CD8-positive, alpha-beta memory T cell (primary cell): ENCODE data around the gene SETD5. TPM values are rescaled to one million over a fixed set of nuclear protein-coding genes. Genes with fewer than 3 reads are reported as not detected.

Source experiments
- CTCF ChIA-PET: fragments of 350-600 bp; sonication (Branson Sonifier 250); formaldehyde crosslinking; loops from one replicate; lab custom pipeline; 2021; ENCODE audit warnings: antibody characterized with exemption; lab: Charles Lee
- POLR2A ChIA-PET: fragments of 350-600 bp; sonication (Branson Sonifier 250); formaldehyde crosslinking; loops from one replicate; lab custom pipeline; 2021; ENCODE audit warnings: antibody characterized with exemption; lab: Charles Lee
- DNase-seq, 5 donors: peaks; one replicate each; pipeline versions ENCODE4 v3.0.0 to v3.0.0-alpha.2; 2020 to 2022; ENCODE audit warnings: mixed read lengths in 1 of 5
- H3K27ac ChIP-seq: one replicate; pipeline ENCODE4 v1.7.0; 2013; ENCODE audit warnings: low read depth, mild to moderate bottlenecking, low read length, moderate library complexity
- H3K27me3 ChIP-seq: 2 replicates; pipeline ENCODE4 v1.7.0; 2013; ENCODE audit warnings: low read length, mild to moderate bottlenecking; ENCODE audit not compliant: insufficient read depth, poor library complexity, severe bottlenecking
- H3K36me3 ChIP-seq: 2 replicates; pipeline ENCODE4 v1.7.0; 2013; ENCODE audit warnings: mild to moderate bottlenecking, low read length, moderate library complexity; ENCODE audit not compliant: insufficient read depth
- H3K4me1 ChIP-seq: 2 replicates; pipeline ENCODE4 v1.7.0; 2013; ENCODE audit warnings: mild to moderate bottlenecking, low read length, moderate library complexity; ENCODE audit not compliant: insufficient read depth
- H3K4me3 ChIP-seq: 2 replicates; pipeline ENCODE4 v1.7.0; 2013; ENCODE audit warnings: mild to moderate bottlenecking, low read length
- H3K9me3 ChIP-seq: 2 replicates; pipeline ENCODE4 v1.7.0; 2013; ENCODE audit warnings: mild to moderate bottlenecking, low read length
- H3K27ac Mint-ChIP-seq, 8 donors: one replicate each; pipeline ENCODE4 v1.8.0; 2020 to 2021; ENCODE audit warnings: mixed read lengths in 8 of 8, mild to moderate bottlenecking in 6 of 8, inconsistent platforms in 3 of 8, moderate library complexity in 3 of 8
- H3K27me3 Mint-ChIP-seq, 2 donors: one replicate each; pipeline ENCODE4 v1.8.0; 2020 to 2021; ENCODE audit warnings: mixed read lengths in 2 of 2, mild to moderate bottlenecking in 1 of 2, moderate library complexity in 1 of 2
- H3K36me3 Mint-ChIP-seq, 3 donors: one replicate each; pipeline ENCODE4 v1.8.0; 2020 to 2021; ENCODE audit warnings: mixed read lengths in 3 of 3, inconsistent platforms in 1 of 3, mild to moderate bottlenecking in 1 of 3
- H3K4me1 Mint-ChIP-seq, 3 donors: one replicate each; pipeline ENCODE4 v1.8.0; 2020 to 2021; ENCODE audit warnings: mixed read lengths in 3 of 3, inconsistent platforms in 1 of 3, mild to moderate bottlenecking in 1 of 3
- H3K4me3 Mint-ChIP-seq, 7 donors: one replicate each; pipeline ENCODE4 v1.8.0; 2020 to 2021; ENCODE audit warnings: mixed read lengths in 7 of 7, mild to moderate bottlenecking in 6 of 7, moderate library complexity in 4 of 7, inconsistent platforms in 2 of 7
- H3K9me3 Mint-ChIP-seq, 5 donors: one replicate each; pipeline ENCODE4 v1.8.0; 2020 to 2022; ENCODE audit warnings: mixed read lengths in 5 of 5, mild to moderate bottlenecking in 3 of 5, moderate library complexity in 2 of 5, inconsistent platforms in 1 of 5
- polyA plus RNA-seq: library from polyadenylated mRNA; unstranded; fragments of 300-500 nt; fragmentation: Illumina TruSeq; gene quantifications from one replicate; pipeline ENCODE4 v1.2.3, GENCODE V29; 2021
- total RNA-seq, 2 experiments: library from RNA; stranded (reverse); gene quantifications; one replicate each; pipeline ENCODE4 v1.2.3, GENCODE V29; 2021

The SETD5 gene
- total and polyA plus RNA-seq, 3 experiments from 2014 or later: 40.0 to 97.2 (median 89.8) TPM

DNA sequence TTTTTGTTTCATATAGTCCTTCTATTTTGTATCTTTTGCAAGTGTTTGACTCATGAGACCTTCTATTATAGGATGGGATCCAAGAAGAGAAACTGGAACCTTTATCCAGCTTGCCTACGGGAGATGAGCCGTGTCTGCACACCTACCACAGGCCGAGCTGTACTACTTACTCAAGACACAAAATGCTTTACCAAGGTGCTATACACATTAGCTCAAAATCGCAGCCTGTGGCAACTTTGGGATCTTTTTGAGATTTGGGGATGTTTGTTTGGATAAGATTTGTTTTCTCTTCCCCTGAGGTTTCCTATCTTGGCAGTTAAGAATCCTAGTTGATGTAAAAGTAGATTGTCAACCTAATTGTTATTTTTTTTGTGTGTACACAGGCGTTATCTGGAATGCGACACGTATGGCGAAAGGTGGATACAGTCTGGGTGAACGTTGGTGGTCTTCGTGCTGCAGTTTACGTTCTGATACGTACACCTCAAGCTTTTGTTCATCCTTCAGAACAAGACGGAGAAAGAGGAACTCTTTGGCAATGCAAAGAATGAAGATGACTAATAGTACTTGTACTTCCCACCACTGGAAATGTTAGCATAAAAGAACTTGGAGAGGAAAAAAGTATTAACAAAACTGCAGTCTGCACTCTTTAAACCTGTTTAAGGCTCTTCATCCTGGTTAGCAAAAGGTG lies 13.1 kb upstream of the SETD5 start:
- no peaks in the 10 kb centered on the region for H3K27me3 ChIP-seq
- Mint-ChIP-seq H3K27ac (peak overlapping the region in 6 of 8 donors; percentile 3 to 70 (median 52)), H3K27me3 (peaks cover 0 to 3% of the 10 kb centered on the region in 2 donors), H3K4me1 (peaks cover 17 to 35% (median 31%) of the 10 kb centered on the region in 3 donors), H3K36me3 (peaks cover 0 to 87% (median 15%) of the 10 kb centered on the region in 3 donors), H3K9me3 (no peaks in the 10 kb centered on the region), H3K4me3 (no peak overlapping the region)
- H3K9me3 ChIP-seq: no peaks in the 10 kb centered on the region
- CTCF ChIA-PET: interaction anchor here (1.6 kb wide), 1 partner anchor 8 kb away, joined by 4 read pairs; no protein-coding TSS in a partner anchor
- H3K36me3 ChIP-seq: peaks cover 54% of the 10 kb centered on the region
- POLR2A ChIA-PET: interaction anchor here (1.6 kb wide), 1 partner anchor 21 kb away, joined by 5 read pairs; the partner anchor contains the start of gene THUMPD3
- no peak for DNase-seq
- H3K27ac ChIP-seq: no peak overlapping the region
- no peaks in the 10 kb centered on the region for H3K4me1 ChIP-seq
- H3K4me3 ChIP-seq: no peak overlapping the region

GRCh38 chr3:9385187-9386077 lies 12.0 kb upstream of the SETD5 start:
- Histone ChIP-seq H3K4me3 (no peak overlapping the region), H3K4me1 (no peaks in the 10 kb centered on the region), H3K9me3 (no peaks in the 10 kb centered on the region), H3K36me3 (peaks cover 54% of the 10 kb centered on the region), H3K27me3 (no peaks in the 10 kb centered on the region), H3K27ac (no peak overlapping the region)
- Mint-ChIP-seq H3K4me3 (no peak overlapping the region), H3K27me3 (no peaks in the 10 kb centered on the region), H3K27ac (peak overlapping the region in 6 of 8 donors; percentile 42 to 77 (median 62)), H3K9me3 (no peaks in the 10 kb centered on the region), H3K36me3 (peaks cover 3 to 86% (median 15%) of the 10 kb centered on the region in 3 donors), H3K4me1 (peaks cover 18 to 37% (median 29%) of the 10 kb centered on the region in 3 donors)
- CTCF ChIA-PET: interaction anchor here (0.8 to 1.3 kb wide), 2 partner anchors 11 to 22 kb away, joined by 3 to 4 read pairs; partner anchors contain the start of gene THUMPD3
- DNase-seq: no peak
- POLR2A ChIA-PET: interaction anchor here (0.5 to 1.6 kb wide), 2 partner anchors 8 to 22 kb away, joined by 3 to 5 read pairs; partner anchors contain the start of gene THUMPD3

- H3K4me3 ChIP-seq: no peak overlapping the region
- Mint-ChIP-seq H3K9me3 (no peaks in the 10 kb centered on the region), H3K4me3 (no peak overlapping the region), H3K4me1 (peaks cover 23 to 43% (median 33%) of the 10 kb centered on the region in 3 donors), H3K27me3 (no peaks in the 10 kb centered on the region), H3K36me3 (peaks cover 8 to 88% (median 16%) of the 10 kb centered on the region in 3 donors), H3K27ac (peak overlapping the region in 6 of 8 donors; percentile 8 to 77 (median 62))
- DNase-seq: no peak
- H3K9me3 ChIP-seq: no peaks in the 10 kb centered on the region
- peaks cover 1% of the 10 kb centered on the region for H3K4me1 ChIP-seq
- ChIA-PET POLR2A (no interaction called here), CTCF (interaction anchor here (1.3 kb wide), 1 partner anchor 11 kb away, joined by 4 read pairs; no protein-coding TSS in a partner anchor)
- no peak overlapping the region for H3K27ac ChIP-seq
- no peaks in the 10 kb centered on the region for H3K27me3 ChIP-seq
- H3K36me3 ChIP-seq: peaks cover 57% of the 10 kb centered on the region
These were observed 11.3 kb upstream of the SETD5 start for GRCh38 chr3:9386078-9386459.

- no peak overlapping the region for H3K4me3 Mint-ChIP-seq
- Histone ChIP-seq H3K4me1 (peaks cover 8% of the 10 kb centered on the region), H3K36me3 (peaks cover 59% of the 10 kb centered on the region), H3K27ac (no peak overlapping the region), H3K27me3 (no peaks in the 10 kb centered on the region), H3K4me3 (no peak overlapping the region), H3K9me3 (no peaks in the 10 kb centered on the region)
- H3K27me3 Mint-ChIP-seq: no peaks in the 10 kb centered on the region
- ChIA-PET POLR2A (no interaction called here), CTCF (interaction anchor here (1.3 kb wide), 1 partner anchor 10 kb away, joined by 4 read pairs; no protein-coding TSS in a partner anchor)
- no peak for DNase-seq
- no peaks in the 10 kb centered on the region for H3K9me3 Mint-ChIP-seq
- H3K4me1 Mint-ChIP-seq: peaks cover 27 to 46% (median 36%) of the 10 kb centered on the region in 3 donors
- peaks cover 11 to 91% (median 17%) of the 10 kb centered on the region in 3 donors for H3K36me3 Mint-ChIP-seq
- peak overlapping the region in 7 of 8 donors; percentile 17 to 86 (median 61) for H3K27ac Mint-ChIP-seq
These were observed 10.7 kb upstream of the SETD5 start for GRCh38 chr3:9386501-9387321.

- CTCF ChIA-PET: interaction anchor here (1.1 kb wide), 1 partner anchor 34 kb away, joined by 3 read pairs; no protein-coding TSS in a partner anchor
- no peak for DNase-seq
- H3K9me3 ChIP-seq: no peaks in the 10 kb centered on the region
- H3K4me3 Mint-ChIP-seq: no peak overlapping the region
- peaks cover 13% of the 10 kb centered on the region for H3K4me1 ChIP-seq
- peaks cover 32 to 52% (median 41%) of the 10 kb centered on the region in 3 donors for H3K4me1 Mint-ChIP-seq
- H3K36me3 ChIP-seq: peaks cover 61% of the 10 kb centered on the region
- H3K27ac ChIP-seq: no peak overlapping the region
- H3K36me3 Mint-ChIP-seq: peaks cover 12 to 95% (median 19%) of the 10 kb centered on the region in 3 donors
- POLR2A ChIA-PET: interaction anchor here (1.5 kb wide), 1 partner anchor 10 kb away, joined by 4 read pairs; no protein-coding TSS in a partner anchor
- no peak overlapping the region for H3K4me3 ChIP-seq
- no peaks in the 10 kb centered on the region for H3K27me3 ChIP-seq
- H3K9me3 Mint-ChIP-seq: no peaks in the 10 kb centered on the region
- peak overlapping the region in 4 of 8 donors; percentile 26 to 61 (median 53) for H3K27ac Mint-ChIP-seq
- no peaks in the 10 kb centered on the region for H3K27me3 Mint-ChIP-seq
These were observed 10.1 kb upstream of the SETD5 start for GRCh38 chr3:9387322-9387655.

- CTCF ChIA-PET: interaction anchor here (1.1 kb wide), 1 partner anchor 35 kb away, joined by 3 read pairs; no protein-coding TSS in a partner anchor
- no peaks in the 10 kb centered on the region for H3K9me3 ChIP-seq
- POLR2A ChIA-PET: interaction anchor here (0.7 to 1.5 kb wide), 2 partner anchors 9 to 16 kb away, joined by 4 read pairs; no protein-coding TSS in a partner anchor
These were observed 9.3 kb upstream of the SETD5 start for GRCh38 chr3:9388142-9388541.

More at GRCh38 chr3:9388142-9388541, 9.3 kb upstream of the SETD5 start:
- H3K27me3 Mint-ChIP-seq: no peaks in the 10 kb centered on the region
- H3K9me3 Mint-ChIP-seq: no peaks in the 10 kb centered on the region
- peaks cover 12 to 95% (median 19%) of the 10 kb centered on the region in 3 donors for H3K36me3 Mint-ChIP-seq
- Histone ChIP-seq H3K4me3 (no peak overlapping the region), H3K4me1 (peaks cover 22% of the 10 kb centered on the region), H3K27me3 (no peaks in the 10 kb centered on the region), H3K36me3 (peaks cover 66% of the 10 kb centered on the region), H3K27ac (no peak overlapping the region)
- DNase-seq: no peak
- no peak overlapping the region for H3K4me3 Mint-ChIP-seq
- H3K4me1 Mint-ChIP-seq: peaks cover 38 to 60% (median 50%) of the 10 kb centered on the region in 3 donors
- H3K27ac Mint-ChIP-seq: peak overlapping the region in 1 of 8 donors; percentile 67
